ENCODE data around the gene SLC7A5. TPM values are rescaled to one million over a fixed set of nuclear protein-coding genes. Genes with fewer than 3 reads are reported as not detected.
A peak's percentile ranks its signal among the peaks of the same experiment; 100 is the strongest.

Gene SLC7A5
- polyA plus RNA-seq, 2 of the 4 experiments (the other 2 are of a cell fraction): 265 to 972 TPM

DNA sequence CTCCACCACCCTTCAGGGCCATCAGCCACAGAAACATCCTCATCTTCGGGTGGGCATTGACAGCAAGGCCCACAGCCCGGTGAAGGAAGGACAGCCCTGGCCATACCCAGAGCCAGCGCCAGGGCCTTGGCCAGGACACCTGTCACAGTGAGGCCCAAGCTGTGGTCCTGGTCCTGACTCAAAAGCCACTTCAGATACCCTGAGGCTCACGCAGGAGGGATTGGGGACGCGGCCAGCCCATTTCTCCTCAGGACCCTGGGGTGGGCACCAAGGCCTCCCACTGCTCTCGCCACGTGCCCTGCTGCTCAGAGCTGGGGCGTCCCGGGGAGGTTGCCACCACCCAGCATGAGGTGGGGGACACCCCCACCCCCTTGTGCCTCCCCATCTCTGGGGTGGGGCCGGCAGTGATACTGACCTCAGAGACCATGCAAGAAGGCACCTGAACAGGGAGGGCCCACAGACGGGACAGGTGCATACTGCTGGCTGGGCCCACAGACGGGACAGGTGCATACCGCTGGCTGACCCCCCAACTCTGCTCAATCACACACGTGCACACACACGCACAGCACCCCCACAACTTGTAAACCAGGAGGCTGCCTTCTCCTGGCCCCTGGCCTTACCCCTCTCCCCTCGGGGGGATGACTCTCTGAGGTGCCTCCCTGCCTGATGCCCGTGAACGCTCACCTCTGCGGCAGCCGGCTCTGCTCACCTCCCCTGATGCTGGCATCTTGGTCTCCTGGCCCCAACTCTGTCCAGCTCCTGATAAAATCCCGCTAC is 14.2 kb downstream of the SLC7A5 start:
- H3K4me3 ChIP-seq: peak overlapping the region; percentile 77
- ChIA-PET CTCF (interaction anchor here (0.9 to 15.2 kb wide), 5 partner anchors 9 to 76 kb away, joined by 3 to 246 read pairs (median 19); partner anchors contain the start of gene SLC7A5), POLR2A (interaction anchor here (1.2 to 3.8 kb wide), 2 partner anchors 10 to 14 kb away, joined by 3 to 23 read pairs; partner anchors contain the start of gene SLC7A5)
- ATAC-seq (peak; percentile 4 to 8), FAIRE-seq (no peak), DNase-seq (ENCODE audit: low read depth in 1 of 2, low spot score in 1 of 2) (peak in 1 of 2 experiments; percentile 78)
- H3K4me1 ChIP-seq: peaks cover 96% of the 10 kb centered on the region
- peak overlapping the region; percentile 97 to 99 for H3K27ac ChIP-seq
- peak overlapping the region; percentile 79 for H3K4me2 ChIP-seq
- H3K9me3 ChIP-seq: no peaks in the 10 kb centered on the region
- 25% methylated on average over 22 of the region's 22 CpGs for WGBS (ENCODE audit: missing lambda C conversion rate)
- TF ChIP-seq JUN (IDR thresholded peaks at IDR 0.05) (no peak; a peak in 2 of 5 replicates), EHF (CRISPR knock-in tag; IDR thresholded peaks at IDR 0.05) (0 out of 2 replicates have a peak, but pooled peaks have one; percentile 66), KDM5A (IDR thresholded peaks at IDR 0.05) (no peak), RNF2 (IDR thresholded peaks at IDR 0.05; ENCODE audit: borderline replicate concordance, low read depth) (no peak), RAD21 (conservative IDR thresholded peaks at IDR 0.05 in 1 of 2, IDR thresholded peaks at IDR 0.05 in 1 of 2) (no peak), KDM1A (IDR thresholded peaks at IDR 0.05; ENCODE audit: low read depth) (no peak), POLR2A (IDR thresholded peaks at IDR 0.05; ENCODE audit: low read length) (no peak), CHD2 (IDR thresholded peaks at IDR 0.05; ENCODE audit: low read length, partially characterized antibody) (no peak), MAFK (IDR thresholded peaks at IDR 0.05; ENCODE audit: partially characterized antibody) (no peak), MYC (IDR thresholded peaks at IDR 0.05; ENCODE audit: borderline replicate concordance, low read length) (no peak), ESRRA (IDR thresholded peaks at IDR 0.05; ENCODE audit: borderline replicate concordance, low read length) (no peak), CEBPB (IDR thresholded peaks at IDR 0.05) (no peak), RARB (CRISPR knock-in tag; IDR thresholded peaks at IDR 0.05) (no peak; the same call in 1 of the 2 replicates), FOXS1 (CRISPR knock-in tag; IDR thresholded peaks at IDR 0.05) (no peak), RFX5 (IDR thresholded peaks at IDR 0.05) (no peak), ZFP36 (IDR thresholded peaks at IDR 0.05; ENCODE audit: borderline replicate concordance, partially characterized antibody) (no peak), TFCP2L1 (CRISPR knock-in tag; IDR thresholded peaks at IDR 0.05) (0 out of 2 replicates have a peak, but pooled peaks have one; percentile 9), JUNB (IDR thresholded peaks at IDR 0.05) (no peak), HOXB5 (CRISPR knock-in tag; IDR thresholded peaks at IDR 0.05) (no peak), CBX2 (IDR thresholded peaks at IDR 0.05; ENCODE audit: borderline replicate concordance, low read depth) (no peak), ZSCAN20 (CRISPR knock-in tag; IDR thresholded peaks at IDR 0.05) (no peak), HDAC2 (IDR thresholded peaks at IDR 0.05) (no peak), SMC3 (IDR thresholded peaks at IDR 0.05) (no peak), GATA3 (IDR thresholded peaks at IDR 0.05; ENCODE audit: borderline replicate concordance) (no peak), CHD4 (IDR thresholded peaks at IDR 0.05; ENCODE audit: borderline replicate concordance) (no peak), FOSL2 (IDR thresholded peaks at IDR 0.05) (no peak), FOSL2 (CRISPR knock-in tag; IDR thresholded peaks at IDR 0.05) (no peak), BHLHE40 (IDR thresholded peaks at IDR 0.05; ENCODE audit: low read depth, low read length) (no peak), HEYL (CRISPR knock-in tag; IDR thresholded peaks at IDR 0.05) (no peak)
- TF ChIP-seq, protein P1, sequence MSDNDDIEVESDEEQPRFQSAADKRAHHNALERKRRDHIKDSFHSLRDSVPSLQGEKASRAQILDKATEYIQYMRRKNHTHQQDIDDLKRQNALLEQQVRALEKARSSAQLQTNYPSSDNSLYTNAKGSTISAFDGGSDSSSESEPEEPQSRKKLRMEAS (IDR thresholded peaks at IDR 0.05): peak; percentile 46; the same call in 1 of the 2 replicates
- TF ChIP-seq, protein P2, sequence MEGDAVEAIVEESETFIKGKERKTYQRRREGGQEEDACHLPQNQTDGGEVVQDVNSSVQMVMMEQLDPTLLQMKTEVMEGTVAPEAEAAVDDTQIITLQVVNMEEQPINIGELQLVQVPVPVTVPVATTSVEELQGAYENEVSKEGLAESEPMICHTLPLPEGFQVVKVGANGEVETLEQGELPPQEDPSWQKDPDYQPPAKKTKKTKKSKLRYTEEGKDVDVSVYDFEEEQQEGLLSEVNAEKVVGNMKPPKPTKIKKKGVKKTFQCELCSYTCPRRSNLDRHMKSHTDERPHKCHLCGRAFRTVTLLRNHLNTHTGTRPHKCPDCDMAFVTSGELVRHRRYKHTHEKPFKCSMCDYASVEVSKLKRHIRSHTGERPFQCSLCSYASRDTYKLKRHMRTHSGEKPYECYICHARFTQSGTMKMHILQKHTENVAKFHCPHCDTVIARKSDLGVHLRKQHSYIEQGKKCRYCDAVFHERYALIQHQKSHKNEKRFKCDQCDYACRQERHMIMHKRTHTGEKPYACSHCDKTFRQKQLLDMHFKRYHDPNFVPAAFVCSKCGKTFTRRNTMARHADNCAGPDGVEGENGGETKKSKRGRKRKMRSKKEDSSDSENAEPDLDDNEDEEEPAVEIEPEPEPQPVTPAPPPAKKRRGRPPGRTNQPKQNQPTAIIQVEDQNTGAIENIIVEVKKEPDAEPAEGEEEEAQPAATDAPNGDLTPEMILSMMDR (IDR thresholded peaks at IDR 0.05): no peak
- TF ChIP-seq, protein P3, sequence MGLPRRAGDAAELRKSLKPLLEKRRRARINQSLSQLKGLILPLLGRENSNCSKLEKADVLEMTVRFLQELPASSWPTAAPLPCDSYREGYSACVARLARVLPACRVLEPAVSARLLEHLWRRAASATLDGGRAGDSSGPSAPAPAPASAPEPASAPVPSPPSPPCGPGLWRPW (IDR thresholded peaks at IDR 0.05): no peak
- TF ChIP-seq, protein P4, sequence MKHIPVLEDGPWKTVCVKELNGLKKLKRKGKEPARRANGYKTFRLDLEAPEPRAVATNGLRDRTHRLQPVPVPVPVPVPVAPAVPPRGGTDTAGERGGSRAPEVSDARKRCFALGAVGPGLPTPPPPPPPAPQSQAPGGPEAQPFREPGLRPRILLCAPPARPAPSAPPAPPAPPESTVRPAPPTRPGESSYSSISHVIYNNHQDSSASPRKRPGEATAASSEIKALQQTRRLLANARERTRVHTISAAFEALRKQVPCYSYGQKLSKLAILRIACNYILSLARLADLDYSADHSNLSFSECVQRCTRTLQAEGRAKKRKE (CRISPR knock-in tag; IDR thresholded peaks at IDR 0.05; ENCODE audit: low read depth): no peak
- TF ChIP-seq, protein P5, sequence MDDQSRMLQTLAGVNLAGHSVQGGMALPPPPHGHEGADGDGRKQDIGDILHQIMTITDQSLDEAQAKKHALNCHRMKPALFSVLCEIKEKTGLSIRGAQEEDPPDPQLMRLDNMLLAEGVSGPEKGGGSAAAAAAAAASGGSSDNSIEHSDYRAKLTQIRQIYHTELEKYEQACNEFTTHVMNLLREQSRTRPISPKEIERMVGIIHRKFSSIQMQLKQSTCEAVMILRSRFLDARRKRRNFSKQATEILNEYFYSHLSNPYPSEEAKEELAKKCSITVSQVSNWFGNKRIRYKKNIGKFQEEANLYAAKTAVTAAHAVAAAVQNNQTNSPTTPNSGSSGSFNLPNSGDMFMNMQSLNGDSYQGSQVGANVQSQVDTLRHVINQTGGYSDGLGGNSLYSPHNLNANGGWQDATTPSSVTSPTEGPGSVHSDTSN (IDR thresholded peaks at IDR 0.05): 0 out of 2 replicates have a peak, but pooled peaks have one; percentile 23
- TF ChIP-seq, protein P6, sequence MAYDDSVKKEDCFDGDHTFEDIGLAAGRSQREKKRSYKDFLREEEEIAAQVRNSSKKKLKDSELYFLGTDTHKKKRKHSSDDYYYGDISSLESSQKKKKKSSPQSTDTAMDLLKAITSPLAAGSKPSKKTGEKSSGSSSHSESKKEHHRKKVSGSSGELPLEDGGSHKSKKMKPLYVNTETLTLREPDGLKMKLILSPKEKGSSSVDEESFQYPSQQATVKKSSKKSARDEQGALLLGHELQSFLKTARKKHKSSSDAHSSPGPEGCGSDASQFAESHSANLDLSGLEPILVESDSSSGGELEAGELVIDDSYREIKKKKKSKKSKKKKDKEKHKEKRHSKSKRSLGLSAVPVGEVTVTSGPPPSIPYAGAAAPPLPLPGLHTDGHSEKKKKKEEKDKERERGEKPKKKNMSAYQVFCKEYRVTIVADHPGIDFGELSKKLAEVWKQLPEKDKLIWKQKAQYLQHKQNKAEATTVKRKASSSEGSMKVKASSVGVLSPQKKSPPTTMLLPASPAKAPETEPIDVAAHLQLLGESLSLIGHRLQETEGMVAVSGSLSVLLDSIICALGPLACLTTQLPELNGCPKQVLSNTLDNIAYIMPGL (CRISPR knock-in tag; IDR thresholded peaks at IDR 0.05; ENCODE audit: borderline replicate concordance): no peak
- TF ChIP-seq, protein P7, sequence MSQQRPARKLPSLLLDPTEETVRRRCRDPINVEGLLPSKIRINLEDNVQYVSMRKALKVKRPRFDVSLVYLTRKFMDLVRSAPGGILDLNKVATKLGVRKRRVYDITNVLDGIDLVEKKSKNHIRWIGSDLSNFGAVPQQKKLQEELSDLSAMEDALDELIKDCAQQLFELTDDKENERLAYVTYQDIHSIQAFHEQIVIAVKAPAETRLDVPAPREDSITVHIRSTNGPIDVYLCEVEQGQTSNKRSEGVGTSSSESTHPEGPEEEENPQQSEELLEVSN (IDR thresholded peaks at IDR 0.05; ENCODE audit: borderline replicate concordance, low read depth): no peak

Measured in A549 (cell line).